HG02763 (cell line): ENCODE results near the gene DISP2.

ENCODE experiments used
- ATAC-seq: cut with Tn5 transposase; IDR thresholded peaks from one replicate; pipeline ENCODE4 v1.9.1; 2021; ENCODE audit warnings: mild to moderate bottlenecking, moderate library complexity; ENCODE audit not compliant: unreplicated experiment

The DISP2 gene

DNA sequence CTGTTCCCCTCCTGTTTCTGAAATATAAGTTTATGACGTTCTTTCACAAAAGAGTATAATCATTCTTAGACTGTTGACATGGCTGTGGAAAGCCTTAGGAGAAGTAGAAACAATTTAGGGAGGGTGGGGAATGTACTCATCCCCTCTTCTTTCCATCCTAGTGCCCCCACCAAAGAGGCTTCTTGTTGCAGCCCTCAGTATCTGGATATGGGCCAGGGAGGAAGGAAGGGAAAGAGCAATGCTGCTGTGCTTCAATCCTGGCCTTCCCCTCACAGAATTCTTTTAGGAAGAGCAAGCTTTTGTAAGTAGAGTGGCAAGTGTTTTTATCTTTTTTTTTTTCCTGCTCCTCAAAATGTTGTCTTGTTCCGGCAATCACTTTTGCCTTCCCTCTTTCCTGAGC is 32.8 kb upstream of the DISP2 start:
- ATAC-seq = no peak

GRCh38 chr15:40325700-40326099 is 32.3 kb upstream of the DISP2 start:
- ATAC-seq = no peak

DNA sequence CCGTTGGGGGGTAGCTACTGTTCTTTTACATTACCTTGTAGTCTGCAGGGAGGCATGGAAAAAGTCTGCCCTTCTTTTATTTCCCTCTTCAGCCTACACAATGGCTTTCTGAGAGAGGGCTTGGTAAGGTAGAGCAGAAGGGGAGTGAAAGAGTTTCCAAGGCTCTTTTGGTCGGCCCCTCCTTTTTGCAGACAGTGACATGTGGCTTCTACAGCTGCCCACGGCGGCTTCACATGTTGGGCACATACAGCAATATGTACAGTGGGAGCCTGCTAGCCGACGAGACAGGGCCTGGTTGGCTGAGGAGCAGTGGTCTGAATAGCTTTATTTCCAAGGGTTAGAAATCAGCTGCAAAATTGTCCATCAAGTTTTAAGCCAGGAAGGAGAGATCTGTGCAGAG is 30.6 kb upstream of the DISP2 start:
- no peak for ATAC-seq

DNA sequence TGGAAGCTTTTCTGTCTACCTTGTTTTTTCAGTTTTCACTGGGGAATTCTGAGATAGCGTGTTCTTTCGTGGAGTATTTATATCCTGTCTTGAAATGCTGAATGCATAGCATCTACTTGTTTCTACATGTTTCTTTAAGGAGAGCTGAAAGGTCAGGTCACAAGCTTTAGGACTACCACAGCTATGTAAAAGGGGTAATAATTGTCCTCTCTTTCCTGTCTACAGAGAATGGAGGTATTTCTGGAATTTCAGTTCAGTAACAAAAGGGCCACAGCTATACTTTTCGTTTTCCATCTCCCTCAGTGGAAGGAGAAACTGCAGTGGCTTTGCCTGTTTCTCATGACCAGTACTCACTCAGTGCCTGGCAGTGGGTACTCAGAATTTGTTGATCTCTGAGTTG is 29.8 kb upstream of the DISP2 start:
- ATAC-seq = no peak

DNA sequence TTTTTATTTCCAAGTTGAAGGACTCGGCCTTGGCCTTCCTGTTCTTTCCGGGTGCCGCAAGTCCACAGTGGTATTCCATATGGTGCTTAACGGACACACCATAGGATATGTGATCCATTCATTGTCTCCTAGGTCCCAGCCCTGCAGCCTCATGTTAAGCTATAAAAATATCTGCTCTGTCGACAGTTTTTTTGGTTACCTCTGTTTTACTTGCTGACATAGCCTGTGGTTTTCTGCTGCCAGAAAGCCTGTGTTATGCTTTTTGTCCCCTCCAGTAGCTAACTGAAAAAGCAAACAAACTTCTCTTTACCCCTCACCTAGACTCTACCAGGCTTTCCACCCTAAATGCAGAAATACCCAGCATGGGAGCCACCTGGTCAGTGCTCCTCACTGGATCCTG is 29.3 kb upstream of the DISP2 start:
- ATAC-seq = no peak

DNA sequence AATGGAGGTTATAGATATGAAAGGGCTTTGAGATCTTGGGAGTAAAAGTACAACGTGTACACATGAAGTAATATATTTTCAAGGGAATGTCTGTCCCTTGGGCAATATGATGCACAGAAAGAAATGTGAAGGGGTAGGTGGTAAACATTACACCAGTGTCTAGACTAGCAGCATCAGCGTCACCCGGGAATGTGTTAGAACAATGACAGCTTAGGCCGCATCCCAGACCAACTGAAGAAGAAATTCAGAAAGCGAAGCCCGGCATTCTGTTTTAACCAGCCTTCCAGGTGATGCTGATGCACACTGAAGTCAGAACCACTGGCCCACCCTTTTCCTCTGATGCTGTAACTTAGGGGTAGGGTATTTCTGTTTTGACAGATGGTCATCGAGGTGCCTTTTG is 28.2 kb upstream of the DISP2 start:
- no peak for ATAC-seq

DNA sequence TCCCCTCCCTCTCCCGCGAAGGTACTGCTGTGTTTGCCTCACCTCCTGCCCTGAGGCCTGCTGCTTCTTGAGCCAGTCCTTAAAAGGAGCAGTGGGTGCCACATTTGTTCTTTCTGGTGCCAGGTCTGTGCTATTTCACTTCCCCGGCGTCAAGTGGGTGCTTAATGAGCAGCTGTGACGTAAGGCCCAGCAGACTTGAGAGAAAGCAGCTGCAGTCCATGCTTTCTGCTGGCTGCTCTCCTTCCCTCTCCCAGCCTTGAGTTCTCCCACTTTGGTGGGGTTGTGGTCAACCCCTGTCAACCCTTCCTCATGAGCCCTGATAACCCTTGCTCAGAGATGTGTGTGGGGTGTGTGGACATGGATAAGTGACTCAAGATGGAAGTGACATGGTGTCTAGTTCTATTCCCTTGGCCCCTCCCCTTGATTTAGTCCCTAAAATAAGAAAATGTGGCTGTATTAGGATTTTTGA is 27.6 kb upstream of the DISP2 start:
- ATAC-seq = no peak

DNA sequence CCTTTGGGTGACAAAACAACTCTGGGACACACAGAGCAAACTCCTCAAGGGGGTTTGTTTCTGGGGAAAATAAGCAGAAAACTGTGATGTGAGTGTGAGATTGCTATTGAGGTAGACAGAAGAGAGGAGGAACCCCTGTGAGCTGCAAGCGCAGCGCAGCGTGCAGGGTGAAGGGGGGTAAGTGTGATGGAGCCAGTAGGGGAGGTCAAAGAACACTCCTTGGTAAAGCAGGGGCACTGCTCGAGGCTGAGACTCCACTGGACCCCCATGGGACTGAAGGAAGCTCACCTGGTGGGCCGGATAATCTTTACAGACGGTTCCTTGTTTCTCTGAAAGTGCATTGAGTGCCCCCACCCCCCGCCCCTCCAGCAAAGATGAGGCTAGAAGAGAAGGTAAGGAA is 27.0 kb upstream of the DISP2 start:
- no peak for ATAC-seq

- ATAC-seq = no peak
Measured at GRCh38 chr15:40331637-40332036, 26.4 kb upstream of the DISP2 start.

- ATAC-seq = no peak
Measured at GRCh38 chr15:40332113-40332781, 25.8 kb upstream of the DISP2 start.

GRCh38 chr15:40333922-40334492 is 24.0 kb upstream of the DISP2 start:
- no peak for ATAC-seq

DNA sequence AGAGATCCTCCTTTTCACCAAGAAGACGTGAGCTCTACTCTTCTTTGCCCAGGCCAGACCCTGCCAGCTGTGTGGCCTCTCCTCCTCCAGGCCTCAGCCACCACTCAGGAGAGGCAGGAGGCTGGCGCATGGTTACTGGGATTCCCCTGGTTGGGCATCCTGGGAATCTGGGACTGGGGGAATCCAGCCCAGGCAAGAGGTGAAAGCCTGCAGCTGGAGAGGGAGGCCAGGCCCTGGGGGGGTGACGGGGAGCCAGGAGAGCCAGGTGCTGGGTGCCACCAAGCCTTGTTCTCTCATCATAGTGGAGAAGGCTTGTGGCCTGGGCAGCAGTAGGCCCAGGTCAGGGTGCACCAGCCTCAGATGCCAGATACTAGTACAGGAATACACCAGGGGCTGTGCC is 23.5 kb upstream of the DISP2 start:
- ATAC-seq = no peak

DNA sequence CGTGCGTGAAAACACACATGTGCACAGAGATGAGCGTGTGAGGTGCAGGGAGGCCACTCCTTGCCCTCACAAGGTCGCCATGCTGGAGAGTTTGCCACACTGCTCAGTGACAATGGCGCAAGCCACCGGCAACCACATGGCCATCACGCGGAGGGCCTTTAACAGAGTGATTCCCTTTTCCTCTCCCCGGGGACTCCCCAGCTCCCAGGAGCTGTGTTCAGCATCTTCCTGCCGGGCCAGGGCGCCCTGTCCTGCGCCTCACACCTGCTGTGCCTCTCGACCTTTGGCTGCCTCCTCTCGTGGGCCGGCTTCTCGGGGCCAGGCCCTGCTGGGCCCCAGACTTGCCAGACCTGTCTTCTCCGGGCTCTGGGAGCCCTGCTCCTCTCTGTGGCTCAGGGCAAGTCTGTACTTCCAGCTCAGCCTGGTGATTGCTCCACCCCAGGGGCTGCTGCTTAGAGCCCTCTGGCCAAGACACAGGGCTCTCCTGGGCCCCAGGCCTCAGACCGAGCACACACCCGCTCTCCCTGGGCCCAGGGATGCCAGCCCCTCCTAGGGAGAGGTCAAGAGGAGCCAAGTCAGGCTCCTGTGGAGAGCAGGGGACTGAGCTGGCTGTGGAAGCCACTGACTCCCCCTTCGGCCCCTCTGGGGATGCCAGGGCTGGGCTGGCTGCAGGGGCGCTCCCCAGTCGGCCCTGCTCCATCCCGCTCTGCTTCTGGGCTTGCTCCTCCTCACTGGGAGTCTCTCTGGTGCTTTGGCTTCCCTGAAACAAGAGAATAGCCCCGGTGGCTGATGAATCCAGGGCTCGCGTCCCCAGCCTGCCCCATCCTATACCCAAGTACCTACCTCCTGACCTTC is 22.9 kb upstream of the DISP2 start:
- ATAC-seq = no peak

DNA sequence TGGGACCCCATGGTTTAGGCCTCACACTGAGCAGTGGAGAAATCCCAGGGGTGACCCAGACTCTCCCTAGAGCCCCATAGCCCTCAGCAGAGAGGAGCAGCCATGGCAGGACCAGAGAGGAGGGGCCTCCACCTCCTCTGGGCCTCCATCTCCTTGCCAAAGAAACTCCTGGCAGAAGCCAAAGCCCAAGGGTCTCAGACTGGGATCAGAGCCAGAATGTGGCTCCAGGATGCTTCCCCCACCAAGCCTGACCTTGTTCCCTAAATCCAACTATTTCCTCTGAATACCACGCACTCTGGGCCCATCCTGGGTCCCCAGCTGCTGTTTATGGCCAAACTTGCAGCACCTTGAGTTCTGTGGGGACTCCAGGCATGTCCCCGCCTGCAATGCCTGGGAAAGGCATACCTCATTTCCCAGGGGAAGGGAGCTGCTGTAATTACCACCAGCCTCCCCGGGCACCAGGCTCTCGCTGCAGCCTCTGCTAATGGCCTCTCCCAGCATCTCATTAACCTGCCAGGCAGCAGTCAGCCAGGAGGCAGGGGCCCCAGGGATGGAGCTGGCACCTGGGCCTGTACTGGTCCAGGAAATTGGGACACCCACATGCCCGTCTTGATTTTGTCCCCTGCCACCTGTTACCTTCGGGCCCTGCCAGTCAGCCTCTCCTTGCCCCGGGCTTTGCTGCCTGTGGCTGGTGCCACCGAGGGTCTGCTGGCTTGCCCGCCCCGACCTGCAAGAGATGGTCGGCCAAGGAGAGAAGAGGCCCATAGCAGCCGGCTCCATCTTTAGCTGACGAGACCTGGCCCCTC is 21.9 kb upstream of the DISP2 start:
- ATAC-seq = no peak

GRCh38 chr15:40336744-40337122 is 21.3 kb upstream of the DISP2 start:
- no peak for ATAC-seq

GRCh38 chr15:40337597-40337996 is 20.4 kb upstream of the DISP2 start:
- ATAC-seq = no peak

- ATAC-seq = no peak
Measured at GRCh38 chr15:40338041-40338657, 19.9 kb upstream of the DISP2 start.

GRCh38 chr15:40338921-40339620 is 18.9 kb upstream of the DISP2 start:
- no peak for ATAC-seq

DNA sequence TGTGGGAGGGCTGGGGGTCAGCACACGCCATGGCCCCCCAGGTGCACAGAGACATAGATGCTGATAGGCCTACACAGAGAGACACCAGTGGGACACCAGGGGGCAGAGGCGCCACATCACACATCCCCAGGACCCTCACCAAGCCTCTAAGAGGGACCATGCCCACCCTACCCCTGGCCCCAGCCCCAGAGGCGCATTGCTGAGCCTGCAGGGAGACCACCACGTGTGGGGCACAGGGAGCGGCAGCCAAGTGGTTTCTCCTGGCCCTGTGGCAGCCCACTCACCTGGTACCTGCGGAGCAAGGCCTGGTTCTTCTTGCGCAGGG is 18.4 kb upstream of the DISP2 start:
- no peak for ATAC-seq

DNA sequence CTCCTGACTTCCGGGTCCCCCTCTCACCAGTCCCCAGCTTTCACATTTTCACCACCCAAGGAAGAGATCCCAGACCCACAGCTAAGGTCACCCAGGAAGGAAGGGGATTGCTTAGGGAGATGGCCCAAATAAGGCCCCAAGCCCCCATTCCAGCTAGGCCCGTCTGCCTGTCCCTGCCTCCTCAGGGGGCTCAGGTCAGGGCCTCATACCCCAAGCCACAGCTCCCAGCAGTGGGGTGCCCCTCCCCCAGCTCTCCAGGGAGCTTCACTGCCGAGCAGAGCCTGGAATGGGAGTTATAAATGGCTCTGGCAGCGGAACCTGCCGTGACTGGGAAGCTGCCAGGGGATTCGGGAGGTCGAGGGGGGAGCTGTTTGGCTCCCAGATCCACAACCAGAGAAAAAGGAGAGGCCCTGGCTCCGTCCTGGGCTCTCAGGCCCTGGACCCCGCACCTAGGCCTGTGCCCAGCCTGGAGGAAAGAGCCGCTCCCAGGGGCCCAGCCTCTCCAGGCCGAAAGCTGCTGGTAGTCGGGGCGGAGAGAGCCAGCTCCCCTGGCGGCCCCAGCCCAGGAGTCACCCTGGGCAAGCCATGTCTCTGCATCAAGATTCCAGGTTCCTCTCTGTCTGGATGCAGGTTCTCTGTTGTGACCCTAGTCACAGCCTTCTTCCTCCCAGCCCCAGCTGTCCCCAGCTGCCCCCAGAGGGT is 17.8 kb upstream of the DISP2 start:
- no peak for ATAC-seq
